Activated CD4-positive, CD25-positive, alpha-beta regulatory T cell treated with anti-CD3 and anti-CD28 coated beads, Interleukin-2, amount 50 U/mL, for 16 hours (primary cell): ENCODE measurements around the gene DAB2IP.
"Not testable (repeated sequence)": the region's sequence is repeated elsewhere in the genome, so short reads cannot be mapped to it uniquely, and the experiment has no call there.

ENCODE experiments used
- DNase-seq: peaks from one replicate; pipeline ENCODE4 v3.0.0-alpha.2; 2020; ENCODE audit warnings: low read depth, low spot score

The DAB2IP gene

DNA sequence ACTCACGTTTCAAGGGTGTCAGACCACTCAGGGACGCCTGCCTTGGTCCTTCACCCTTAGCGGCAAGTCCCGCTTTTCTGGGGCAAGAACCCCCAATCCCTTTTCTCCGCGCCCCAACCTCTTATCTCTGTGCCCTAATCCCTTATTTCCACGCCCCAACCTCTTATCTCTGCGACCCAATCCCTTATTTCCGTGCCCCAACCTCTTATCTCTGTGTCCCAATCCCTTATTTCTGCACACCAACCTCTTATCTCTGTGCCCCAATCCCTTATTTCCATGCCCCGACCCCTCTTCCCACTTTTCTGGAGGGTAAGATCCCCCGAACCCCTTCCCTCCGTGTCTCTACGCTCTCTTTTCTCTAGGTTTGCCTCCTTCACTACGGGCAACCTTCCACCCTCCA lies 139.4 kb downstream of the DAB2IP start:
- no peak for DNase-seq

DNA sequence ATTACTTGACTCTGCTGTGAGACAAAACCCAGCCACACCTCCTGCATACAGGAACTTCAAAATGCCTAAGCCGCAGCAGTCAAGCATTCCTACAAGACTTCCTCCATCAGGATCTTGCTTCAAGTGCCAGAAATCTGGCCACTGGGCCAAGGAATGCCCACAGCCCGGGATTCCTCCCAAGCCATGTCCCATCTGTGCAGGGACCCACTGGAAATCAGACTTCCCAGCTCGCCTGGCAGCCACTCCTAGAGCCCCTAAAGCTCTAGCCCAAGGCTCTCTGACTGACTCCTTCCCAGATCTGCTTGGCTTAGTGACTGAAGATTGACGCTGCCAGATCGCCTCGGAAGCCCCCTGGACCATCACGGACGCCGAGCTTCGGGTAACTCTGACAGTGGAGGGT lies 141.0 kb downstream of the DAB2IP start:
- not testable (repeated sequence) for DNase-seq

DNA sequence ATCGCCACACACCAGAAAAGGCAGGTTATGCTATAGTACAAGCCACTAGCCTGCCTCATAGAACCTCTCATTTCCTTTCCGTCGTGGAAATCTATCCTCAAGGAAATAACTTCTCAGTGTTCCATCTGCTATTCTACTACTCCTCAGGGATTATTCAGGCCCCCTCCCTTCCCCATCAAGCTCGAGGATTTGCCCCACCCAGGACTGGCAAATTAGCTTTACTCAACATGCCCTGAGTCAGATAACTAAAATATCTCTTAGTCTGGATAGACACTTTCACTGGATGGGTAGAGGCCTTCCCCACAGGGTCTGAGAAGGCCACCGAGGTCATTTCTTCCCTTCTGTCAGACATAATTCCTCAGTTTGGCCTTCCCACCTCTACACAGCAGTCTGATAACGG lies 142.9 kb downstream of the DAB2IP start:
- DNase-seq = not testable (repeated sequence)

DNA sequence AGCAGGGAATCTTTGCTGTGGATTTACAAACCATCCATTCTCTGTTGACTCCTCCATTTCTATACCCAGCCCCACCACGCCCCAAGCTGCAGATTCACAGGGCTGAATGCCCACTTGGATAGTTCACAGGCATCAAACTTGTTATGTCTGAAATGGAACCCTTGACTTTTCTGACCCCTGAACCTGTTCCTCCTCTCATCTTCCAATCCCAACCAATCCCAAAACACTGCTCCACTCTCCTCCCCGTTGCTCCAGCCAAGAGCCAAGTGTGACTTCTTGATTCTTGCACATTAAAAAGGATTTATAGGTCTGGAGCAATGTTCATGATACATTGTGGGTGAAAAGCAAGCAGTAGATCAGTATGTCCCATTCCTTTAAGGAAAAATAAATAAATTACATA lies 145.6 kb downstream of the DAB2IP start:
- no peak for DNase-seq

DNA sequence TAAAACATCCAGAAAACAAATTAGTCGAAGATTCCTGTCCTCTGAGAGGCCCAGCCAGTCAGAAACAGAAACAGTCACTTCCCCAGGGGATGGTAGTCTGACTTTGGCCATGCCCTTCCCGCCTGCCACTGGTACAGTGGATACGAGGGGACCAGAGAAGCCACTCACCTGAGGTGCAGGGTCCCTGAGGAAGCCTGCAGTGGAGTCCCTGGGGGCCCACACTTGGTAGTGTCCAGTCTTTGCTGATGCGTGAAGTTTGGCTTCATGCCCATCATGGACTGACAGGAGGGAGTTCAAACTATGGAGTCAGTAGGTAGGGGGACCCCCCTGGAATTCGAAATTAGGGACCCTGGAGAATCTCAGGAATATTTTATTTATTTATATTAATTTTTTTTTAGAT lies 147.5 kb downstream of the DAB2IP start:
- DNase-seq = no peak

DNA sequence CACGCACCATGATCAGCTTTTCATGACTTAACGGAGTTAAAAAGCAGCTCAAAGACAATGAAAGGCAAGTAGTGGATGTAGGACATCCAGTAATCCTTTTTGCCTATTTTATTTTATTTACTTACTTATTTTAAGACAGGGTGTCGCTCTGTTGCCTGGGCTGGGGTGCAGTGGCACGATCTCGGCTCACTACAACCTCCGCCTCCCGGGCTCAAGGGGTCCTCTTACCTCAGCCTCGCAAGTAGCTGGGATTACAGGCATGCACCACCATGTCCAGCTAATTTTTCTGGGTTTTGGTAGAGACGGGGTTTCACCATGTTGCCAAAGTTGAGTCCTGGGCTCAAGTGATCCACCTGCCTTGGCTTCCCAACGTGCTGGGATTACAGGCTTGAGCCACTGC lies 148.9 kb downstream of the DAB2IP start:
- DNase-seq = no peak

DNA sequence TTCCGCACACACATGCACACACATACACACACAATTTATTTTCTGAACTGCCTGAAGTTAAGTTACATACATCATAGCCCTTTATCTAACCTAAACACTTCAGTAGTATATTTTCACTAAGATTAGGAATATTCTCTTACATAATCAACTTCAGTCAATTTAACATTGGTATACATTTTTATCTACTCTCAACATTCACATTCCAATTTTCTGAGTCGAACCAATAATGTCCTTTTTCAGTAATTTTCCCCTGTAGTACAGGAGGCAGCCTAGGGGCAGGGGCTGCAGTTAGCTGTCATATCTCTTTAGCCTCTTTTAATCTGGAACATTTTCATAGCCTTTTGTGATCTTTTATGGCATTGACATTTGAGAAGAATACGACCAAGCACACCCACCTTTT lies 150.1 kb downstream of the DAB2IP start:
- DNase-seq = no peak

DNA sequence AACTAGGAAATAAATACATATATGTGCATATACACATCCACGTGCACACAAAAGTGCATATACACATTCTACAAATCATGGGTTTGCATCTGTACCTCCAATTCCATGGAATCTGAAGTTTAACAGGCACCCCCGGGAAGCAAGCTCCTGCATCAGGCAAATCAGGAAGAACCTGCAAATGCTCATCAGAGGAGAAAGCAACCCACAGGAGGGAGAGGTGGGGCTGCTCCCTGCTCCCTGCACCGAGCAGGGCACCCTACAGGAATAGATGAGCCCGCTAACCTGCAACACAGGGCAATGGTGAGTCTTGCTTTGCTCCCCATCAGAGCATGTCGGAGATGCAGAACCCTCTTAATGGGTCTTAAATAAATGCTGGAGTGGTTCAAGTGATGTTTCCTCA lies 151.3 kb downstream of the DAB2IP start:
- DNase-seq = no peak

DNA sequence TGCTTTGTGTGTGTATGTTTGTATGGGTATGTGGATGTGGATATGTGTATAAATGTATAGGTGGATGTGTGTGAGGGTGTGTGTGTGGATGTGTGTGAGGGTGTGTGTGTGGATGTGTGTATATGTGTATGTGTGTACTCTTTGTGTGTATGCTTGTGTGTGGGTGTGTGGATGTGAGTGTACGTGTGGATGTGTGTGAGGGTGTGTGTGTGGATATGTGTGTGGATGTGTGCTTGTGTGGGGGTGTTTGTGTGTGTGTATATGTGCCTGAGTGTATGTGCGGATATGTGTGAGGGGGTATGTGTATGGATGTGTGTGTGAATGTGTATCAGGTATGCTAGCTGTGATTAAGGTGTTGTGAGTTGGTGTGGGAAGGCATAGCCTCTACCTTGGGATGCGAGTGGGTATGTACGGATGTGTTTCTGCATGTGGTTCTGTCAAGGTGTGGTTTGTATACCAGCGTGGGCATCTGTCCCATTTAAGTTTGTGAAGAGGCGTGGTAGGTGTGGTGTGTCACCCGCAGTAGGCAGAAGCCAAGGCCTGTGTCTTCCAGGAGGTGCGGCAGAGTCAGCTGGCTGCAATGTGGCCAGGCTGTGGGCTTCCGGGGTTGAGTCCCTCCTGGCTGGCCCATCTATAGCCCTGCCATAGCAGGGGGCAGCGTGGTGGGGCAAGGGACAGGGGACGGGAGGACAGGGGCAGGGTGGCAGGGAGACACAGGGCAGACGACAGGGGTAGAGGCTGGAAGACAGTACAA lies 155.8 kb downstream of the DAB2IP start:
- no peak for DNase-seq

DNA sequence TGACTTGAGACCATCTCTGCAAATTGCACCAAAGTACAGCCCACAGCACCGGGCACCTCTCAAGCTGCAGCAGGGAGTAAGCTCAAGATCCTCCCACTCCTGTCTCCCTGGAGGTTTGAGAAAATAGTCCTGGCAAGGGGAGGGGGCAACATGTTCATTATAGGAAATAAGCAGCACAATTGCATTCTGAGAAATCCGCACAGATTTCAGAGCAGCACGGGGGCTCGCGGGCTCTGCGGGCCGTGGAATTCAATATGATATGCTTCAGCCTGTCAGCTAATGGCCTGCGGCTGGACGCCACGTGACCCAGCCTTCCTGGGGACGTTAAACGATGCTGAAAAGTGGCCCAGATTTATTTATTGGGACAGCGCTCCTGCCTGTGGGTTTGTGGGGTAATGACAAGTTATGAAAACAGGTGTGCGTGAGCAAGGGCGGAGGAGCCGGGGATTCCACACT lies 156.4 kb downstream of the DAB2IP start:
- no peak for DNase-seq

DNA sequence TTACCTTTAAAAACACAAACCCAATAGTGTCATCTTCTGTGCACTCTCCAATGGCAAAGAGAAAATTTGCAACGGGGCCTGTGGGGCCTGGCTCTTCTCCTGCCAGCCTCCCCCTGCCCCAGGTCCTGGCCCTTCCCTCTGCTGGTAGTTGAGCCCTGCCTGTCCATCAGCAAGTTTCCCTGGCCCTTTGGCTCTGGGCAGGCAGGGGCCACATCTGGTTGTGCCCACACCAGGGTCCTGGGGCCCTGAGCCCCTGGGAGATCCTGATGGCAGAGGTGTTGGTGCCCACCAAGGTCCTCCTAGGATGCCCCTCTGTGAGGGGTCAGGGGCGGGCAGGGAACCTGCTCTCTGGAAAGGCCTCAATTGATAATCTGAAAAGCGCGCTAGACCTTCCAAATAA lies 157.3 kb downstream of the DAB2IP start:
- DNase-seq = no peak

DNA sequence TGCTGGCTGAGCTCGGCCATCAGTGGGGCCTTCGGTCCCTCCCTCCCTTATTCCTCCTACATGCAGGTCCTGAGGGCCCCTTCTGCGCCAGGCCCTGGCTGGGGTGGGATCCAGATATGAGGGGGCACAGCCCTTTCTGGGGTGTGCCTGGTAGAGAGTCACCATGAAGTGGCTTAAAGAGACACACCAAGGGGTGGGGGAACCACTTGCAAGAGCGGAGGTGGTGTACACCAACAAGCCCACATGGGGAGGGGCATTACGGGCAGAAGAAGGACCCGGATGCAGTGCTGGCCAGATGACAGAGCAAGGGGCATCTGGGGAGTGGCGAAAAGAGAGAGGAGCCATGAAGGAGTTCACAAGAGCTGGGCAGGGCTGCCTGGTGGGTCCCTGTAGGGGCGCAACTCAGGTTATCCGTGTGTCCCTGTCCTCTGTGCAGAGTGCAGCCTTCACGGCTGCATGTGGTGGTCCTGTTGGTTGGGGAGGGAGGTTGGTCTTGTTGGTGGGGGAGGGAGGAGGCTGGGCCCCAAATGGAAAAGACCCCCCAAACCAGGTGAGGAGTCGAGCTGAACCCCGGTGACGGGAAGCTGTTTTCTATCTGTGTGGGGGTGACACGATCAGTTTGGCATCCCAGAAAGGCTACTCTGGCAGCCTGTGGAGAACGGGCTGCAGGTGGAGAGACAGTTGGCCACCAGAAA lies 158.1 kb downstream of the DAB2IP start:
- no peak for DNase-seq

DNA sequence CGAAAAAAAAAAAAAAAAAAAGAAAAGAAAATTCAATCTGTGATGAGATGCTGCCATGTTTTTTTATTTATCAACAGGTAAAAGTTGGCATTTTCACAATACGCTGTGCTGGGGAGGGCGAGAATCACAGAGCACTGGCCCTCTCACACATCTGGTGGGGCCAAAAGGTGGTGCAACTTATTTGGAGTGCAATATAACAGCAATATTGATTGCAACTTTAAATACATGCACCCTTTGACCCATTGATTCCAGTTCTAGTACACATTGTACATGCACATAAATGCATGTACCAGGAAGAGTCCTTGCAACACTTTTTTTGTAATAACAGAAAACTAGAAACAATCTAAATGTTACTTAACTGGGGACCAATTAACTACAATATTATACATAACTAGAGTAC lies 159.1 kb downstream of the DAB2IP start:
- DNase-seq = no peak

DNA sequence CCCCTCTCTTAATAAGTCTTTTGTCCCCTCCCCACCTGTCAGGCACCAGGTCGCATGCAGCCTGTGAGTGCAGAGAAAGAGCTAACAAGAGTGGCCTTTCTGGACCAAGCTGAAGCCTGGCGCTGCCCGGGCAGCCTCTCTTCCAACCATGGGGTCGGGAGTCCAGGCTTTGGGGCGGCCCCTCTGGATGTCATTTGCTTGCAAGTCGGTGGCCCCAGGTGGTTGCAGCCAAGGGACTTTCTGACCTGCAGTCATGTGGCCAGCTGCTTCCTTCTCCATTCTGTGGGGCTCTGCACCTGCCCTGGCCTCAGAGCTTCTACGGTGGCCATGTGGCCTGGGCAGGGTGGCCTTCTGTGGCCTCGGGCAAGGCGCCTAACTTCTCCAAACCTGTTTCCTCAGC lies 159.7 kb downstream of the DAB2IP start:
- DNase-seq = no peak

DNA sequence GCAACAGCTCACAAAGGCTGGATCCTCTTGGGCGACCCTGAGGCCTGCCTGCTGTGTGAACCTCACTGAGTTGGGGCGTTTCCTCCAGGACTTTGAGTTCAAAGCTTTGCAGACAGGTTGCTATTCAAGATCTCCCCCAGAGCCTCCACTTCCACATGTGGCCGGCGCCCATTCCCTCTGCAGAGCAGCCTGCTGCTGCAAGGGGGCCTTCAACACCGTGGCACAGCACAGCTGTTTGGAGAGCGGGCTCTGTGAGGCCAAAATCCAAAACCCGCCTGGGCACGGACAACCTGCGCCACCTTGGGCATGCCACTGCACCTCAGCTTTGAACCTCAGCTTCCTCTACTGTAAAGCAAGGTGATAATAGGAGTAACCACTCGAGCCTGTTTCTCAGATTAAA lies 160.3 kb downstream of the DAB2IP start:
- DNase-seq = no peak

DNA sequence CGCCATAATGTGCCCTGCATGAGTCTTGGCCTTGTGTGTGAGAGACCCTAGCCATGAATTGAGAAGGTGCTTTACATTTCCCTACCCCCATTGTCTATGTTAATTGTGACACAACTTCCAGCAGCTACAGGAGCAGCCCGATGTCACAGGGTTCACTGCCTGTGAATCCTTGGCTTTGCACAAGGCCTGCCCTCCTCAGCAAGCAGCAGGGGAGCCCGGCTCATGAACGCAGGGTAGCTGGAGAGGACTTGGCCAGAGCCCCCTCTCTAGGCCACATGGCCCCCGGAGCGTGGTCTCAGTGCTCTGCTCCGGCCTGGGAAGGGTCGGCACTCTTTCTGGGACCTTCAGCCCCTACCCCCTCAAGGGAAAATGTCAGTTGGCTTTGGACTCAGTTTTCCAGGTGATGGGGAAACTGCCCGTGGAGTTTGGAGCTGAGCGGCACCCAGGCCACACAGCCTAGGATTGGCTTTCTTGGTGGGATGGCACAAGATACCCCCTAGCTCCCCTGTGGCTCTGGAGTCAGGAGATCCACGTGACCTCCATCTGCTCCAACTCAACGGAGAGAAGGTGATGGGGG lies 160.8 kb downstream of the DAB2IP start:
- DNase-seq = no peak

DNA sequence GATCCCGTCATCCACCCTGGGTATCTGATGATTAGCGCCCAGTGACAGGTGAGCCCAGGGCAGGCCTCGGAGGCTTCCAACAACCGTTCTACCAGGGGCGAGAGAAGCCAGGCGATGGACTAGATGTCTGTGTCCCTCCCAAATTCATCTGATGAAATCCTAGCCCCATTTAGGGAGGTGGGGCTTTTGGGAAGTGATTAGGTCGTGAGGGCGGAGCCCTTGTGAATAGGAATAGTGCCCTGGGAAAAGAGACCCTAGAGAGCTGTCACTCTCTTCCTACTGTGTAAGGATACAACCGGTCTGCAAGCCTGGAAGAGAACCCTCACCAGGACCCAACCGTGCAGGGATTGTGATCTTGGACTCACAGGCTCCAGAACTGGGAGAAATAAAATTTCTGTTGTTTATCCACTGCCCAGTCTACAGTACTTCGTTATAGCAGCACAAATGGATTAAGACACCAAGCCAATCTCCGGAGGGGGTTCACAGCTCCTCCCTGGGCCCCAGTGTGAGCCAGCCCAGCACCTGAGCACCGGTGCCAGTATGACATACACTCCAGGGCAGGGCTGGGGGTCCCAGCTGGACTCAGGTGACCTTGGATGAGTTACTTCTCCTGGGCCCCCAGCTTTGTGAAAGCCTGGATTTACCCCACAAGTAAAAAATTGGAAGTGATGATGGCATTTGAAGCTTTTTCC lies 162.2 kb downstream of the DAB2IP start:
- no peak for DNase-seq

DNA sequence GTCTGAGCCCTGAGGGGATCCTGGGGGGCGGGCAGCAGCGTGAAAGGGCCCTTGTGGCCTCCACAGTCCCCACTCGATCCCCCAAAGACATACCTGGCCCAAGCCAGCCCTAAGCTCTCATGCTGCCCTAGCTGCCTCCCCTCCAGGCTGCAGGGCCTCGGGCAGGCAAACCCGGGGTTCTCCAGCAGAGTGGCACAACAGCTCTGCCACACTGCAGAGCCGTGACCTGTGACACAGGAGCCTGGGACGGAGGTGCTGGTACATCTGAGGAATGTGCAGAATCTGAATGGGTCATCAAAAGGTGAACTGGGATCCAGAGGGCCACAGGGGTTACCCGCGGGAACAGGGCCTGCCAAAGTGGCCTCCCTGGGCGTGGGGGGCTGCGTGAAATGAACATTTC lies 163.2 kb downstream of the DAB2IP start:
- DNase-seq = no peak

DNA sequence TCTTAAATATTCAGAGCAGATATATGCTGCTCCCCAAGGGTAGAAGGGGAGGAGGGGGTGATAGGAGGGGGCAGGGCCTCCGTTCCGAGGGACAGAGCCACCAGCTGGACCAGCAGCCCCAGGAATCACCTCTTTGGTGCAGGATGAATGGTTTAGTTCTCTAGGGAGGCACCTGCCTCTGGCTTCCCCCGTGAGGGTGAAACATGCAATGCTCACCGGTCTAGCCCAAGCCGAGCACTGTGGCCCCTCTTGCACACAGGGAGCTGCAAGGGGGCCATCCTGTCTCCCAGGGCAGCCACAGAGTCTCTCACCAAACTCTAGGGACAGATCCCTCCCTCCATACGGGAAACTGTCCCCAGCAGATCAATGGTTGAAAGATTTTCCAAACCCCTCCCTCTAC lies 163.7 kb downstream of the DAB2IP start:
- DNase-seq = no peak

DNA sequence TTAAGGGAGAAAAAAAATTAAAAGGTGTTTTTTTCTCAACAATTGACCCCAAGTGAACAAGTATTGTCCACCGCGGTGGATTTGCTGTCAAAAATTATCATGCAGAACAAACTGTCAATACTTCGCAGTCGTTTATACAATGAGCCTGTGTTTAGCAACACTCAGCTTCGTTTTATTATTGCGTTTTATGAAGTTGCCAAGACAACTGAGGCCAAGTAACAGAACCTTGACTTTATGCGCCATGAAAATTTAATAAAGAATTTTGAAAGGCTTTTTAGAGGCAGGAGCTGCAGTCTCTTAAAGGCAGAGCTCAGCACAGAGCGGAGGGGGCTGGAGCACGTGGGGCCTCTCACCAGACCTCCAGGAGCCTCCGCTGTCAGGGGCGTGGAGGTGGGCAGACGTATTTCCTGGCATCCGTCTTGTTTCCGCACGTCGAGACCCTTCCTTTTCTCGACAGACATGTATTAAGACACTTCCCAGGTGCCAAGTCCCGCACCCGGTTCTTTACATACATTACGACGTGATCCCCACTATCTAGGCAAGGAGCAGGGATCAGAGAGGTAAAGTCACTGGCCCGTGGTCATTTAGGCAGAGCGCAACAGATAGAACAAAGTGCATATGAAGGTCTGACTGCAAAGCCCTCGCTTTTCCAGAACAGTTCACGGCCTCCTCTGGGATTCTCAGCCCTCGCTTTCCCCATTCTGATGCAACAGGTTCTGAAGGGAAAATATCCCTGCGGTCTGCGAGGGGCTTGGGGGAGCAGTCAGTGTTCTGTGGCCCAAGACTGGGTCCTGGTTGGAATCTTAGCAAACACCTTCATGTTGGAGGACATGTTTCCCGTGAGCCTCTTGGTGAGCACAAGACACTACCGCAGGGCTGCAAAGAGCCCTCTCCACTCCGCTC lies 164.4 kb downstream of the DAB2IP start:
- DNase-seq = no peak

DNA sequence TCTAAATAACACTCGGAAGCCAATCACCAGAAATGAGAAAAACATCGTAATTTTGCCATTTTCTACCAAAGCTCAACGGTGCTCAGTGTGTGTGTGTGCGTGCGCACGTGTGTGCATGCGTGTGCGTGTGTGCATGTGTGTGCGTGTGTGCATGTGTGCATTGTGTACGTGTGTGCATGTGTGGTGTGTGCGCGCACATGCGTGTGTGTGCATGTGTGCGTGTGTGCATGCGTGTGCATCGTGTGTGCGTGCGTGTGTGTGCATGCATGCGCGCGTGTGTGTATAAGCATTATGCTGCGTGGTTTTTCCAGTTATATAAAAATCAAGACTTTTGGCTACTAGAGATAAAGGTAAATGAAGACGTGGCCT lies 165.0 kb downstream of the DAB2IP start:
- no peak for DNase-seq
